WI38 (cell line): Measurements from ENCODE around the gene LYPD1.

Experiments used
- H3K4me3 ChIP-seq: 2 replicates; pipeline ENCODE4 v1.5.1; 2011; ENCODE audit warnings: low read depth, mild to moderate bottlenecking, control low read depth, low read length
- TF ChIP-seq, protein P1 (sequence below): IDR thresholded peaks from 2 replicates; pipeline ENCODE4 v1.5.1; 2012; ENCODE audit warnings: low read depth, mild to moderate bottlenecking, control low read depth, low read length

Gene LYPD1

GRCh38 chr2:132642415-132642814 is 27.6 kb downstream of the LYPD1 start:
- TF ChIP-seq, protein P1, sequence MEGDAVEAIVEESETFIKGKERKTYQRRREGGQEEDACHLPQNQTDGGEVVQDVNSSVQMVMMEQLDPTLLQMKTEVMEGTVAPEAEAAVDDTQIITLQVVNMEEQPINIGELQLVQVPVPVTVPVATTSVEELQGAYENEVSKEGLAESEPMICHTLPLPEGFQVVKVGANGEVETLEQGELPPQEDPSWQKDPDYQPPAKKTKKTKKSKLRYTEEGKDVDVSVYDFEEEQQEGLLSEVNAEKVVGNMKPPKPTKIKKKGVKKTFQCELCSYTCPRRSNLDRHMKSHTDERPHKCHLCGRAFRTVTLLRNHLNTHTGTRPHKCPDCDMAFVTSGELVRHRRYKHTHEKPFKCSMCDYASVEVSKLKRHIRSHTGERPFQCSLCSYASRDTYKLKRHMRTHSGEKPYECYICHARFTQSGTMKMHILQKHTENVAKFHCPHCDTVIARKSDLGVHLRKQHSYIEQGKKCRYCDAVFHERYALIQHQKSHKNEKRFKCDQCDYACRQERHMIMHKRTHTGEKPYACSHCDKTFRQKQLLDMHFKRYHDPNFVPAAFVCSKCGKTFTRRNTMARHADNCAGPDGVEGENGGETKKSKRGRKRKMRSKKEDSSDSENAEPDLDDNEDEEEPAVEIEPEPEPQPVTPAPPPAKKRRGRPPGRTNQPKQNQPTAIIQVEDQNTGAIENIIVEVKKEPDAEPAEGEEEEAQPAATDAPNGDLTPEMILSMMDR = no peak
- no peak overlapping the region for H3K4me3 ChIP-seq

DNA sequence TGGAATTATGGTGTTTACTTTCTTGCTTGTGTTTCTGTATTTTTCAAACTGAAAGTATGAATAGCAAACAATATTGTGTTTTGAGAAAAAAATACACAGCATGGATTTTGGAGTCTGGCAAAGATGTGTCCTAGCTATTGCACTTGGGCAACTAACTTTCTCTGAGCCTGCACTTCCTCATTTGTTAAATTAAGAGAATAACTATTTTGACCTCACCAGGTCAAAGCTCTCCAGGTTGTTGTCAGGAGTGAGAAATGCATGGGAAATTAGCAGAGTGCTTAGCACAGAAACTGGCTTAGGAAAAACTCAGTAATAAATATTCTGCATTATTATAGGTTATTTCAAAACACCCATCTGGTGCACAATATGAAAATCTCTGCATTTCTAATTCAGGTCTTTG is 28.2 kb downstream of the LYPD1 start:
- no peak overlapping the region for H3K4me3 ChIP-seq
- TF ChIP-seq, protein P1 = no peak

- TF ChIP-seq, protein P1 = no peak
- no peak overlapping the region for H3K4me3 ChIP-seq
Measured at GRCh38 chr2:132640116-132640515, 29.9 kb downstream of the LYPD1 start.

- TF ChIP-seq, protein P1 = no peak
- H3K4me3 ChIP-seq = no peak overlapping the region
Measured at GRCh38 chr2:132638313-132639040, 31.5 kb downstream of the LYPD1 start.

- no peak overlapping the region for H3K4me3 ChIP-seq
- TF ChIP-seq, protein P1 = no peak
Measured at GRCh38 chr2:132636346-132636745, 33.7 kb downstream of the LYPD1 start.

DNA sequence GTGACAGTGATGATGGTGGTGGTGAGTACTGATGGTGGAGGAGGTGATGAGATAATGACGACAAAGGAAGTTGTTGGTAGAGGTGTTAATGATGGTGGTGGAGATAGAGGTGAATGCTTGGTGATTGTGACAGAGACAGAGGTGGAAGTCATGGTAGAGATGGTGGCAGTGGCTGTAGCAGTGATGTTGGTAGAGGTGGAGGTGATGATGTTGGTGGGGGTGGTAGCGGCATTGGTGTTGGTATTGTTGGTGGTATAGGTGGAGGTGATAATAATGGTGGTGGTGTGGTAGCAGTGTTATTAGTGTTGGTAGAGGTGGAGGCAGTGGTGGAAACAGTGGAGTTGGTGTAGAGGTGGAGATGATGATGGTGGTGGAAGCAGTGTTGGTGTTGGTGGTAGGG is 36.4 kb downstream of the LYPD1 start:
- H3K4me3 ChIP-seq = no peak overlapping the region
- TF ChIP-seq, protein P1 = no peak

DNA sequence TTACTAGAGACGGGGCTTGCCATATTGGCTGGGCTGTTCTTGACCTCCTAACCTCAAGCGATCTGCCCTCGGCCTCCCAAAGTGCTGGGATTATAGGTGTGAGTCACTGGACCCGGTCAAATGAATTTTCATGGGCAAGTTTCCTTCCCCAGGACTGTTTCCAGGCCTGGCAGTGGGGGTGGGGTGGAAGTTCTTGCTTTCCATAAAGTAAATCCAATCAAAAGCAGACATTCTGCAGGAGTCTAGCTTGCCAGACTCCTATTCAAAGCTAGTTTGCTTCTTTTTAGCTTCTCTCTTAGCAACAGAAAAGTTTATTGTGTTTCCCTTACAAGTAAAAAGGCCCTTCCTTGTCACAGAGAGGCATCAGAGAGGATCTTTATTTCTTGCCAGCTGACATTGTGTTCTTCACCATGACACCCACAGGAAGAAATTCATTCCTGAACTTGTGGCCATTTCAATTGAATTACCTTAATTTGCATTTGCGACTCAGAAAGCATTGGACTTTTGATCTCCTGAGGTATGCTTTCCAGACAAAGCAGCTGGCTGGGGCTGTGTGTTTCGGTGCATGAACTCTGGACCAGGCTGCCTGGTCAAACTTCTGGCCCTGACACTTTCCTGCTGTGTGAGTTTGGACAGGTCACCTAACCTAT is 37.9 kb downstream of the LYPD1 start:
- no peak overlapping the region for H3K4me3 ChIP-seq
- TF ChIP-seq, protein P1 = no peak
